HG02938 (cell line): Measurements from ENCODE around the gene EXOC5.
A peak's percentile ranks its signal among the peaks of the same experiment; 100 is the strongest.

Source experiments
- ATAC-seq: cut with Tn5 transposase; IDR thresholded peaks from one replicate; pipeline ENCODE4 v1.9.1; 2021; ENCODE audit warnings: mild to moderate bottlenecking, moderate library complexity; ENCODE audit not compliant: unreplicated experiment

The EXOC5 gene, protein sequence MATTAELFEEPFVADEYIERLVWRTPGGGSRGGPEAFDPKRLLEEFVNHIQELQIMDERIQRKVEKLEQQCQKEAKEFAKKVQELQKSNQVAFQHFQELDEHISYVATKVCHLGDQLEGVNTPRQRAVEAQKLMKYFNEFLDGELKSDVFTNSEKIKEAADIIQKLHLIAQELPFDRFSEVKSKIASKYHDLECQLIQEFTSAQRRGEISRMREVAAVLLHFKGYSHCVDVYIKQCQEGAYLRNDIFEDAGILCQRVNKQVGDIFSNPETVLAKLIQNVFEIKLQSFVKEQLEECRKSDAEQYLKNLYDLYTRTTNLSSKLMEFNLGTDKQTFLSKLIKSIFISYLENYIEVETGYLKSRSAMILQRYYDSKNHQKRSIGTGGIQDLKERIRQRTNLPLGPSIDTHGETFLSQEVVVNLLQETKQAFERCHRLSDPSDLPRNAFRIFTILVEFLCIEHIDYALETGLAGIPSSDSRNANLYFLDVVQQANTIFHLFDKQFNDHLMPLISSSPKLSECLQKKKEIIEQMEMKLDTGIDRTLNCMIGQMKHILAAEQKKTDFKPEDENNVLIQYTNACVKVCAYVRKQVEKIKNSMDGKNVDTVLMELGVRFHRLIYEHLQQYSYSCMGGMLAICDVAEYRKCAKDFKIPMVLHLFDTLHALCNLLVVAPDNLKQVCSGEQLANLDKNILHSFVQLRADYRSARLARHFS

DNA sequence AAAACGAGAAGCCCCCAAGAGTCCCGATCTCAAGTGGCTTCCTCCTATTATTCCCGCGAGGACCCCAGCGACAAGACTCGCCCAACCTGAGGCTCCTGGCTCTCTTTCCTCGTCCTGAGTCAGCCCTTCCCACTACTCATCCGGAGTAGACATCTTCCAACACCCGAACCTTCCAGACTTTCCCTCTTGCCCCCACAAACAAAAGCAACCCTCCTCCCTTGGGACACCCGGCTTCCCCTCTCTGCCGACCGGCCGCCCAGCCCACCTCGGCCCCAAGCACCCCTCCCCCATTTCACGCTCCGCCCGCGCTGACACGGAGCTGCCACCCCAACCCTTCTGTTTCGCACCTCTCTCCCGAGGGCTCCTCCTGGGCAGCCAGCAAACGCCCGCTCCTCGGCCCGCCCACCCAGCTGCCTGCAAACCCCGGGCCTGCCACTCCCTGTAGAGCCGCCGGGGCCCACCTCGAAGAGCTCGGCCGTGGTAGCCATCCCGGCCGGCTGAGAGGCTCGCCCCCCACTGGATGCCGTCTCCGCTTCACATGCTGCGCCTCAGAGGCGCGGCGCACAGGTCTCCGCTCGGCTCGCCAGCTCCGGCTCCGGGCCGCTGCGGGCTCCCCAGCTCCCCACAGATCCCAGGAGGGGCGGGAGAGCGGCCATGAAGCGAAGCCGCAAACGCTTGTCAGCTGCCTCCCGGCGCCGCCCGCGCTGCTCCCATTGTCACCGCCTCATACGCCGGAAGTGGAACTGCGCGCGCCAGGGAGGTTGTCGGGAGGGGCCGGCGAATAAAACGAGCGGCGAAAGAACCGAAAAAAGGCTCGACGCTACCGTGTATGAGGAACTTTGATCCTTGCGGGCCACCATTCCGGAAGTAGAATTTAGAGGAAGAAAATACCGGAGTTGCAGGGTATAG is at the start of gene EXOC5, which contains the start of gene AP5M1:
EXOC5 (minus strand) TSS at position 745 of the 909 bp plus-strand sequence; CDS start at position 488, 257 bp downstream.
AP5M1 (plus strand) TSS at position 811 of the 909 bp plus-strand sequence. CDS start 344 bp downstream, outside the sequence.
- ATAC-seq = peak; percentile 82

DNA sequence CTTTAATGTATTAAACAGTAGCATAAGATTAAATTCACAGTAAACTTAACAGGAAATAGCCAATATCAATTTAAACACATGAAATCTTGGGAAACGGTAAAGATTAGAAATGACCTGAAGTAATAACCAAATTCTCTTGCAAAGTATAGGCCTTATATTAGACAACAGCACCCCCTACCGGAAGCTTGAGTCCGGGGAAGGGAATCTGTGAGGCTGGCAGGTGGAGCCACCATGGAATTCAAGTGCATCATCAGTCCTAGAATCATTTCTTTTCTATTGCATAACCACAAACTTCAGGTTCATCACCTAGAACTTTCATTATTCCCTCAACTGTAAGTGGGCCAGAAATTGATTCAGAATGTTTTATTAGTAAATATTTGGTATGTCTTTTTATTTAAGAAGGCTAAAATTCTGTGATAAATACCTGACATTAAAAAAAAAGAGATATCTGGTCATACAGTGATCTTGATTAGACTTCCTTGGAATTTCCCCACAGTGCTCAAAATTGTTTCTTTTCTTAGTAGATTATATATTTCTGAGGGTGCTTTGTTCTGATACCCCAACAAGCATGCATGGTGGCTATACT is 48.6 kb upstream of the EXOC5 start:
- ATAC-seq = peak; percentile 64

DNA sequence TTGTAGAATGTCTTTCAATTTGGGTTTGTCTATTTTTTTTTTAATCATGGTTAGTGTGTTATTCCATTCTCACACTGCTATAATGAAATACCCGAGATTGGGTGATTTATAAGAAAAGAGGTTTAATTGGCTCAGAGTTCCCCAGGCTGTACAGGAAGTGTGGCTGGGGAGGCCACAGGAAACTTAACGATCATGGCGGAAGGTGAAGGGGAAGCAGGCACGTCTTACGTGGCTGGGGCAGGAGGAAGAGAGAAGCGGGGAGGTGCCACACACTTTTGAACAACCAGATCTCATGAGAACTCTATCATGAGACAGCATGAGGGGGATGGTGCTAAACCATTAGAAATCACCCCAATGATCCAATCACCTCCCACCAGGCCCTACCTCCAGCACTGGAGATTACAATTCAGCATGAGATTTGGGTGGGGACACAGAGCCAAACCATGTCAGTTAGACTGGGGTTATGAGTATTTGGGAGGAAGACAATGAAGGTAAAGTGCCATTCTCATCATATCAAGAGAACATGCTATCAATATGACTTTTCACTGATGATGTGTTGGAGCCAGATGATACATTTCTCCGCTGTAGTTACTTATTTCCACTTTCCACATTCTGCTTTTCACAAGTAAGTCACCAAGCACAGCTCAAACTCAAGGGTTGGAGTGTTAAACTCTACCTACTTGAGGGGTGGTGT is 45.8 kb upstream of the EXOC5 start:
- no peak for ATAC-seq

DNA sequence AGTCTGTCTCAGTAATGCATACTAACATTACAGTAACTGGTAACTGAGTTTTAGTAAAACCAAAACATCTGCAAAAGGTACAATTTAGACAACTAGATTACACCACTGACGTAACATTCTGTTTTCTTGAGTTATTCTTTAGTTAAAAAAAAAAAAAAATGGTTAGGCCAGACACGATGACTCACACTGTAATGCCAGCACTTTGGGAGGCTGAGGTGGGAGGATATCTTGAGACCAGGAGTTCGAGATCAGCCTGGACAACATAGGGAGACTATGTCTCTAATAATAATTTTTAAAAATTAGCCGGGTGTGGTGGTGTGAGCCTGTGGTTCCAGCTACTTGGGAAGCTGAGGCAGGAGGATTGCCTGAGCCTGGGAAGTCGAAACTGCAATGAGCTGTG is 34.2 kb upstream of the EXOC5 start:
- ATAC-seq = no peak

DNA sequence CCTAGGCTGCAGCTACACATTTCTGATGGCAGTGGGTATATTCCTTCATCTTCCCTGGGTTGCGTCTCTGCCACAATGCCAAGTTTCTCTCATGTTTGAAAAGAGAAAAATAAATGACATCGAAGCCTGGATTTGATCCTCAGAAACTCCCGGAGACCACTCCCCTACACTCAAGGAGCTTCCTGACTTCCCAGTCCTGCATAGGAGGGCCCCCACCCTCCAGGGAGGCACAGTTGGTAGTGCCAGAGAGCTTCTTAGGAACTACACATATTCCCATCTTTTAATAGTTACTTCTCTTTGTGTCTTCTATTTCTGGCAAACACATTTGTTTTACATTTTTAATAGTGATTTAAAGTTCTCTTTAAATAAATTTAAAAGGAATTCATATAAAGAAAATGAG is 30.8 kb upstream of the EXOC5 start:
- ATAC-seq = no peak

- ATAC-seq = no peak
These were observed 29.1 kb upstream of the EXOC5 start for GRCh38 chr14:57297852-57298251.

GRCh38 chr14:57295239-57295638 is 26.5 kb upstream of the EXOC5 start:
- no peak for ATAC-seq

GRCh38 chr14:57293866-57294837 is 25.4 kb upstream of the EXOC5 start:
- ATAC-seq = no peak

DNA sequence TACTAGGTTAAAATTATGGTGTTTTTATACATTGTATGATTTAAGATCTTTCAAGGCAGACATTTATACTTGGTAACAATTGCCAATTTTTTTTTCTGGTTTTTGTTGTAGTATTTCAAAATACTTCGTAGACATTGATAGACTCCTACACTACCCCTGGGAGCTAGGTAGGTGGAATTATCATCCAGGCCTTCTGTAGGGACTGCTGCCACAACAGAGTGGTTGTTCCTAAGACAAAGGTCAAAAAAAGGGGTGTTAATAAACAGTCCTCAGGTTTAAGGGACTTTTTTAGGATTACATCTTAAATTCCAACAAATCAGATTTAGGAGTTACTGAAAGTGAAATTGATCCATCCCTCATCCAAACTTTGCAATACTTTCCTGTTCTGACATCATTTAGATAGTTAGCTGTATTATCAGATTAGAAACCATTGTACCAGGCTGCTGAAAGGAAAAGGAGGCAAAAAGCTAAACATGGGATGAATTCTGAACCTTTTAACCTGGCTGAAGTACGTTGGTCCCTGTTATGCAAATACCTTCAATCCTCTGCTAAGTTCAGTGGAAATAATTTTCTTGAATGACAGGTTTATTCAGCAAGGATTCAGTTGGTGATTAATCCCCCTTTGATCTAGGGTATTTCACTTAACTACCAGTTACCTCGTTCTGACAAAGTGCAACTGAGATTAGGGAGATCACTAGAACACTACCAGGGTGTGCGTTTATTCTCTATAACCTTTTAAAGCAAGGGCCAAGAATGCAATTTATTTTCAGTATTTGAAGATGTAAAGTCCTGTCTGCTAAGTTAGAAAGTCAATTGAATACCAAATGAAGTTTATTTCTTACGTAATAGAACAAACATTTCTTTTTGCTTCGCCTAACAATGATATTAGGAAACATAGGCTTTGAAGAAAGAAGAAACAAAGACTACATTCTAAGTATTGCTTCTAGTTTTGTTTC is 23.3 kb upstream of the EXOC5 start:
- ATAC-seq = no peak

DNA sequence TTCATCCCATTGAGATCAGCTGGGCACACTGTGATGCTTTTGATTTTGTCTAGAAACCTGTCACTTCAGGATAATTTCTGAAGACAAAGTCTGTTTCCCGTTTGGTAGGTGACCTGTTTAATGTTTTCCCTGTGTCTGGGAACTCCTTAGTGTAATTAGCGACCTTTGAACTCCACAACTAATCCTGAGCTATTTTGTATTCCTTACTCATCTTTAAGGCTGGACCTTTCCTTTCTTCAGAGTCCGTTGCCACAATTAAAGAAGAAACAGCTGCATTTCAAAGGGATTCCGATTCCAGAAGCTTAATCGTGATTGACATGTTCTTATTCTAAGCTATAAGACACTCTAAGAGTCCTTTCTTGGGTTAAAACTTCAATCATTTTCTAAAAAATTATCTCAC is 22.0 kb upstream of the EXOC5 start:
- no peak for ATAC-seq

- ATAC-seq = no peak
These were observed 19.0 kb upstream of the EXOC5 start for GRCh38 chr14:57287745-57288144.

- ATAC-seq = no peak
These were observed 8.4 kb upstream of the EXOC5 start for GRCh38 chr14:57277062-57277461.

DNA sequence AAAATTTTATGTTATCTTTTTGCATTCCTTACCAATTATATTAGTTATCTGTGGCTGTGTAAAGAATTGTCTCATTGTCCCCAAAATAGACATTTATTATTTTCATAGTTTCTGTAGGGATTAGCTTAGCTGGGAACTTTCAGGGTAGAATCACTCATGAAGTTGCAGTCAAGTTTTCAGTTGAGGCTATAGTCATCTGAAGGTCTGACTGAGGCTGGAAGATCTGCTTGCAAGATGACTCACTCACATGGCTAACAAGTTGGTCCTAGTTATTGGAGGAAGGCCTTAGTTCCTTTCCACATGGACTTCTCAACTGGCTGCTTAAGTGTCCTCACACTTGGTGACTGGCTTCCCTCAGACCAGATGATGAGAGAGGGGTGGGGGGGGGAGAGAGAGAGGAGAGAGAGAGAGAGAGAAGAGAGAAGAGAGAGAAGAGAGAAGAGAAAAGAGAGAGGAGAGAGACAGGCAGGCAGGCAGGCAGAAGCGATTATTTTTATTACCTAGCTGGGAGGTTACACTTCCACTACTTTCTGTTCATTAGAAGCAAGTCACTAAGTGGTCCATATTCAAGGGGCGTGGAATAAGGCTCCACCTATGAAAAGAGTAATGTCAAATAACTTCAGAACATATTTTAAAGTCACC is 6.4 kb upstream of the EXOC5 start:
- ATAC-seq = no peak

DNA sequence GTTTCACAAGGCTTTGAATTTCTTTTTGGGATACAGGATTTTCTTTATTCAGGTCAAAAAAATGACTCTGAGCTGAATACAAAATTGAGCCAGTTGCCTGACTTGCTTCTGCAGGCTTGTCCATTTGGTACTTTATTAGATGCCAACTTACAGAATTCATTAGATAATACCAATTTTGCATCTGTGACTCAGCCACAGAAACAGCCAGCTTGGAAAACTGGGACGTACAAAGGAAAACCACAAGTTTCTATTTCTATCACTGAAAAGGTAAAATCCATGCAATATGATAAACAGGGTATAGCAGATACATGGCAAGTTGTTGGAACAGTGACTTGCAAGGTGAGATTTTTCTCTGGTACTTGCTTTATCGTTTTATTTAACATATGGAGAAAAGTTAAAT is 5.8 kb upstream of the EXOC5 start:
- no peak for ATAC-seq

DNA sequence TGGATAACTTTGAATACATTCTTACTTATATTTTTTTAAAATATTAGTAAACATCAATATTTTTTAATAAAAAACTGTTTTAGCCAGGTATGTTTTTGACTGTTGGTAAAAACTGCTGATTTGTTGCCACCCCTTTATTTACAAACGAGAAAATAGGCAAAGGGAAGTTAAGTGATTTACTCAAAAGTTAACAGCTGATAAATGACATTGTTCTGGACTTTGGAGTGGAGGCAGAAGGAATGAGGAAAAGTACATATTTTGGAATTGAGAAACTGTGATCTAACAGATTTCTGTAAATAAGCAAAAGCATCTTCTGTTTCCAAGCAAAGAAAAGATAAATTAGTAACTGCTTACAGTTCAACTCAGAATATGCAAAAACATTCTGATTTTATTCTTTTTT is 4.5 kb upstream of the EXOC5 start:
- ATAC-seq = no peak

- no peak for ATAC-seq
These were observed 2.6 kb downstream of the EXOC5 start for GRCh38 chr14:57266065-57266464.

- ATAC-seq = no peak
These were observed 6.6 kb downstream of the EXOC5 start for GRCh38 chr14:57262117-57262516.
